HG03064 (cell line): Measurements from ENCODE around the gene CCDC171.
"Not testable (repeated sequence)": the region's sequence is repeated elsewhere in the genome, so short reads cannot be mapped to it uniquely, and the experiment has no call there.

Experiments used
- ATAC-seq: cut with Tn5 transposase; IDR thresholded peaks from one replicate; pipeline ENCODE4 v1.9.1; 2021; ENCODE audit warnings: low read depth; ENCODE audit not compliant: unreplicated experiment

Gene CCDC171

GRCh38 chr9:15552636-15553527 lies at the start of gene CCDC171:
TSS of gene CCDC171 (plus strand) at chr9:15553043. CDS start at chr9:15564089, 11,046 bp downstream.
- ATAC-seq = peak; percentile 76

- no peak for ATAC-seq
These were observed 46.9 kb upstream of the CCDC171 start for GRCh38 chr9:15505921-15506320.

GRCh38 chr9:15509931-15510788 lies 42.7 kb upstream of the CCDC171 start:
- peak; percentile 37 for ATAC-seq

DNA sequence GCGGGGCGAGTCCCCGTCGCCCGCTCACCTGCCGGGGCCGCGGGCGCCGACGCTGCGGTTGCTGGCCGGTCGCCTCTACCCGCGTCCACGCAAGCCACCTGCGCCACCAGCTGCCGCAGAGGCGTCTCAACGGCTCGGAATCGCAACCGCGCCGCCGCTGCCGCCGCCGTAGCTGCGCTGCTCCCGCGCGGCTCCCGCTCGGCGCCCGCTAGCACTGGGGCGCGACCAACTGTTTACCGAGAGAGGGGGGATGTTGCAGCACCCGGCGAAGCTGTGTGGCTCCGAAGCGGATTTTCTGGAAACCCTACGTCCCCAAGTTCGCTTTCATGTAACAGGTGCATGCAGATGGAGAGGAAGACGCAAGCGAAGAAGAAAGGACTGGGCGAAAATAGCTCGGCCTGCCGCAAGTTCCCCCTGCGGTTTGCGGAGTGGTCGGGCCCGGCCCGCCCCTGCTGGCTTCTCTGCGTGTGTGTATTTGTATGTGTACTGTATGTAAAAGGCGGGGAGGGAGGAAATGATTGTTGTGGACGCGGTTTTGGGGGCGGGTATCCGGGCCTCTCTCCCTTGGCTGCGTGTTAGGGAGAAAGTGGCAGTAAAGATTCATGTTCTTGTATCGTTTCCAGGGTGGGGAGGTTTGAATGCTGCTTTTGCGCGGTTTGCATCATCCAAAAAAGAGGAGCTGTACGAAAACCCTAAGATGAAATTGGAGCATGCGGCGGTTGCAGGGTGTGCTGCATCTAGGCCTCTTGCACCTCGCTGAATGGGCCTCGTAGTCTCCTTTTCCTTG lies 41.9 kb upstream of the CCDC171 start, which contains the start of gene PSIP1:
PSIP1 (minus strand) TSS at position 182 of the 787 bp plus-strand sequence. CDS start 782 bp downstream, outside the sequence.
- ATAC-seq = peak; percentile 78

DNA sequence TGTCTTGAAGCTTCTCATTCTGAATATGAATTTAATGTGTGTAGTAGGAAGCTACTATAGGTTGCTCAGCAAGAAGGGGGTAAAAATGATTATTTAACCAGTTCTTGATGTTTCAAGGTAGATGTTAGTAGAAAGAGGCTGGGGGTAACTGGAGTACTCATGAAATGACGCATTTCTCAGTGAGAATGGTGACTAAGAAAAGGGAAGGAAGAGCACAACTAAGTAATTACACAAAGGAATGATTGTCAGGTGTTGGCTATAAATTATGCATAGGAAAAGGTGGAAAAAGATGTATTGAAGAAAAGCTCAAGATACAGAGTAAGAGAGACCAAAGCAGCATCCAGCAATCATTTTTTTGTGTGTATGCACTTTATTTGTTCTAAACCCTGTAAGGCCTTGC lies 40.6 kb upstream of the CCDC171 start:
- no peak for ATAC-seq

DNA sequence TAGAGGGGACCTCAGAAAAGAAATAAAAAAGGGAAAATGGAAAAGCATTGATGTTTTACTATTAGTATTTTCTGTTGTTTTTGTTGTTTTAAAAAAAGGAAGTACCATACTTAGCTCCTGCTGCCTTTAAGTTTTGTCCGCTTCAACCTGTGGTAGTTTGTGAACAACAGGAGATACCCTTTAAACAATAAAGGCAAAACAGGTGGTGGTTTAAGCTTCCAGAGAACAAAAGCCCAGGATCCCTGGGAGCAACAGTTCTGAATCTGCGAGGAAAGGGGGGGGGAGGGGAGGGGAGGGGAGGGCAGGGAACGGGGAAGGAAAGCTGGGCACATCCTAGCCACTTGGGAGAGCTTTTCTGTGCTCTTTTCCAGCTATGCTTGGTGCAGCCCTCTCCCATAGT lies 40.0 kb upstream of the CCDC171 start:
- no peak for ATAC-seq

GRCh38 chr9:15513335-15513734 lies 39.5 kb upstream of the CCDC171 start:
- ATAC-seq = no peak

DNA sequence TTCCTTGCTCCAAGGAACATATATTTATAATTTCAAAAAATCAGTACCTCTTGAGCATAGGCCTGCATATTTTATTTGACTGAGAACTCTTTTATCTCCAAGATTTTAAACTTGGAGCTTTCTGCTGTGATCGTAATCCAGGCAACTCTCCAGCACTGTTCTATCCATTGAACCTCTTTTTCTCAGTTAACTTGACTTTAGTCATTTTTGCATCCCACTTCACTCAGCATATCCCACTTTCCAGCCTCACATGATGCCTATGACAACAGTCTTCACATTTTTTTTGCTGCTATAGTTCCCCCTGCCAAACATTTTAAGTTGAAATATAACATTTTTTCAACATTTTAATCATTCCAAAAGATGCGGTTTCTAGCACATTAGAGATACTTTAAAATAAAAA lies 33.0 kb upstream of the CCDC171 start:
- ATAC-seq = no peak

GRCh38 chr9:15521254-15521653 lies 31.6 kb upstream of the CCDC171 start:
- no peak for ATAC-seq

DNA sequence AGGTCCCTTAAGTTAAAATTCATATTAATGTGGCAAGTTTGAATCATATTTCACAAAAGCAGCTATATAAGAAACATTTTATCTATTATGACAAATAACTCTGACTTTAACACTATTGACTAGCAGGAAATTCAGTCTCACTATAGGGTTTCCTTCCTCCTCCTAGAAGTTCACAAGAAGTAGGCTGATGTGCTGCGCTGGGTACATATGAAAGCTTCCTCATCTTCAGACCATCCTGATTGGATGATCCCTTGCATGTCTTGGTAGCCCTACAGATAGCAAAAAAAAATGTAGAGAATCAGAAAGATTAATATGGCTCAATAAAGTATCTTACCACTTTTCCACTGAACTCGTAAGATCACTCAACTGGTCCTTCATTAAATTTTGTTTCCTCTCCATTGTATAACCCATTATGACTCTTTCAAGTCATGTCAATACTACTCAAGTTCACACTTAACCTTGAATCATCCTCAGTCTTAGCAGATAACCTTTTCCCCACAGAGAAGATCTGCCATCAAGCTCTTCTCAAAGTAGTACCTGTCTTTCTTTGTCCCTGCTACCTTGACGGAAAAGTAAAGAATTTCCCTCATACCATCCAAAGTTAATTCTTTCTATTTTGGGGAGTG lies 30.6 kb upstream of the CCDC171 start:
- ATAC-seq = no peak

DNA sequence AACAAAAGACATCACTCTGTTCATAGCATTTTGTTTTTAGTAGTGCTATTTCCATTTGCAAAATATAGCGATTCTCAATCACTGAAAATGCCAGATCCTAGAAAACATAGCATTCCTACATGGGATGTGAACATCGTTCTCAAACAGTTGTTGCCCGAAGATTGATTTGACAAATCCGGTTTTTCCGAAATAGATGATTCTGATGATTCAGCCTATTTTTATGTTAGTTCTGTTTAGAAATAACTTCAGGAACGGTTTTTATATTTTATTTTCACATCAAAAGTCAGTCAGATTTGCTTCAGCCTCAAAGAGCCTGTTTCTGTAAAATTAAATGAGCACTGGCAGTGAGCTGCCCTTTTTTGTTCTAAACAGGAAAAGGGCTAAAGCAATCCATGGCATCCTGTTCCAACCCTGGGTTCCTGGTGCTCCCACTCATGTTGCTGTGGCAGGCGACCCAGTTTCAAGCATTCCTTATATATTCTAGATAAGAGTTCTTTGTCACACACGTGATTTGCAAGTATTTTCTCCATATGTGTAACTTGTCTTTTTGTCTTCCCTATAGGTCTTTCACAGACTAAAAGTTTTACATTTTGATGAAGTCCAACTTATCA lies 27.9 kb upstream of the CCDC171 start:
- no peak for ATAC-seq

GRCh38 chr9:15525958-15526357 lies 26.9 kb upstream of the CCDC171 start:
- no peak for ATAC-seq

DNA sequence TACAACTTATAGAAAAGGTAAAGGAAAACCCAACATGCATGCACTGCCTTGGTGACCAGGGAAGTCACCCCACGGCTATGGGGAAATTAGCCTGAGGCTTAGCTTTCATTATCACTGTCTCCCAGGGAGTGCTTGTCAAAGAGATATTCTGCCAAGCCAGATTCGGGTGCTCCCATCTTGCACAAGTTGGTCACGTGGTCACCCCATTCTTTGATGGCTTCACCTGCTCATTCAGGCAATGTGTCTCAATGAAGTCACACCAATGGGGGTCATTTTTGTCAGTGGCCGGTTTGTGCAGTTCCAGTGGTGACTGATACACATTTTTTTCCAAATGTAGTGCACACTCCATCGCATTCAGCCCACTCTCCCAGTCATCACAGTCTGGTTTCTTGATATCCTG lies 25.8 kb upstream of the CCDC171 start:
- ATAC-seq = not testable (repeated sequence)

GRCh38 chr9:15529566-15530324 lies 23.1 kb upstream of the CCDC171 start:
- peak; percentile 77 for ATAC-seq

DNA sequence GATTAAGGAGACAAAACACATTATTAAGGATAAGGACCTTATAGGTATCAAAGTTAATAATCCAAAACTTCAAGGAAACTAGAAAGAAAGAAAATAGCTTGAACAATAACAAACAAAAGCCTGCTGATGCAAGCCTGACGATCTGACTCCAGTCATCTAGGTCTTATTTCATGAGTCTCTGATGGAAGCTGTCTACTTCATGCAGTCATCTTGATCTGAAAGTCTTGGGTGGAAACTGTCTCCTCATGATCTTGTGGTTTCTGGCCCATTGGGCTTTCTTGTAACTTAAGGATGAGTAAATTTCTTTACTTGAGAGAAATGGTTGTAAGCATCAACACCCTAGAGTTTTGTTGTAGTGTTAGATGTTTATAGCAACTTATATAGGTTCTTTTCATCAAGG lies 21.5 kb upstream of the CCDC171 start:
- no peak for ATAC-seq

DNA sequence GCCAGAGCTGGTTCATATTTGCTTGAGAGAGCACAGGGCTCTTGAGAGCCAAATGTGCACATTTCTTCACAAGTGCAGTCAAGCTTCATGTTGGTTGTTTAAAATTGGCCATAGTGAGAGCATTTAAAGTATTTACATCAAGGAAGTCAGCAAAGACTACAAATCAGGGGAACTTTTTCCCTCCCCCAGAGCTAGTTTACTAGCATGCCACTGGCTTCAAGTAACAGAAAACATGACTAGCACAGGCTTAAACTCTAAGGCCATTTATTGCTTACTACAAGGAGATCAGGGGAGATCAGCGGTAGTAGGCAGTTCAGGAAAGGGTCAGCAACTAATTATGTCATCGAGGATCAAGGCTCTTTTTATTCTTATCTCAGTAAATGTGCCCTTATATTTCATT lies 11.0 kb upstream of the CCDC171 start:
- no peak for ATAC-seq

- no peak for ATAC-seq
These were observed 10.2 kb upstream of the CCDC171 start for GRCh38 chr9:15542624-15543023.

DNA sequence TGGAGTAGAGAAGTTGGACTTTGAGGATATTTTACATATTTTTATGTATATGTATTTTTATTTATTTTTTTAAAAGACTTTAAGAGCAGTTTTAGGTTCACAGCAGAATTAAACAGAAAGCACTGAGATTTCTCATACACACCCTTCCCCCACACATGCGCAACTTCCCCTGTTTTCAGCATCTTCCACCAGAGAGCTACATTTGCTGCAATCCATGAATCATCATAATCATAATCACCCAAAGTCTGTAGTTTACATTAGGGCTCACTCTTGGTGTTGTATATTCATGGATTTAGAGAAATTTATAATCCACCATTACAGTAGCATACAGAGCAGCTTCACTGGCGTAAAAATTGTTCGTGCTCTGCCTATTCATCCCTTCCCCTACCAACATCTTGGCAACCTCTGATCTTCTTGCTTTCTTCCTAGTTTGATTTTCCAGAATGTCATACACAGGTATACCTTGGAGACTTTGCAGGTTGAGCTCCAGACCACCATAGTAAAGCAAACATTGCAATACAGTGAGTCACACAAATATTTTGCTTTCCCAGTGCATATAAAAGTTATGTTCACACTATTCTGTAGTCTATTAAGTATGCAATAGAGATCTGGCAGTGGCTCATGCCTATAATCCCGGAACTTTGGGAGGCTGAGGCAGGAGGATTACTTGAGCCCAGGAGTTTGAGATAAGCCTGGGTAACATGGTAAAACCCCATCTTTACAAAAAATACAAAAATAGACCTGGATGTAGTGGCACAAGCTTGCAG lies 9.6 kb upstream of the CCDC171 start:
- no peak for ATAC-seq
